GM13977 (cell line): ENCODE data around the gene CADPS.
"Not testable (repeated sequence)": the region's sequence is repeated elsewhere in the genome, so short reads cannot be mapped to it uniquely, and the experiment has no call there.

Experiments used
- DNase-seq: peaks from one replicate; pipeline ENCODE4 v3.0.0; 2012; ENCODE audit warnings: low spot score
- CTCF ChIP-seq: IDR thresholded peaks from 2 replicates; pipeline ENCODE4 v1.5.1; 2012; ENCODE audit warnings: mild to moderate bottlenecking, control low read depth; ENCODE audit not compliant: insufficient read depth; ENCODE audit errors: extremely low read depth, missing control alignments
- in situ Hi-C: fragments of 300-500 bp; cut with MboI; formaldehyde crosslinking; loops from one replicate; pipeline ENCODE4 v1.12.0; 2022; ENCODE audit warnings: low sequenced_read_pairs, low pct_unique_long_range_greater_than_20kb, mixed read lengths, inconsistent platforms; ENCODE audit not compliant: unreplicated experiment

The CADPS gene

GRCh38 chr3:62586356-62586755 is 288.9 kb downstream of the CADPS start:
- no peak for TF ChIP-seq CTCF
- in situ Hi-C loops = no loop called here
- DNase-seq = no peak

DNA sequence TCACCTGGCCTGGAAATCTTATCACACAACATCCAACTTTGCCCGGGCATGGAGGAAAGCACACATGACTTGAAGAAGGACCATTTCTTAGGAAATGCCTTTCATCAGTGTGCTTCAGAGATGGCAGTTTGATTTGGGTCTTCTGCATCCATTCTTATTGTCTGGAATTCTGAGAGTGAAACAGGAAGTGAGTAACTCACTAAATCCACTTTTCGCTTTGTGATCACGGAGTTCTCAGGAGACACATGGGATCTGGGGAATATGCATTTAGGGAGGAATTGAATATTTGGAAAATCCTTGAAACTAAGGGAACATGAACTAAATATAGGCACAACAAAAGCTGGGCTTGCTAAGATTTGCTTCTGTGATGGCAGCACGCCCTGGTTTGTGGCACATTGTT is 289.4 kb downstream of the CADPS start:
- no peak for DNase-seq
- in situ Hi-C loops = no loop called here
- TF ChIP-seq CTCF = no peak

GRCh38 chr3:62584636-62585035 is 290.6 kb downstream of the CADPS start:
- in situ Hi-C loops = no loop called here
- DNase-seq = no peak
- TF ChIP-seq CTCF = no peak

DNA sequence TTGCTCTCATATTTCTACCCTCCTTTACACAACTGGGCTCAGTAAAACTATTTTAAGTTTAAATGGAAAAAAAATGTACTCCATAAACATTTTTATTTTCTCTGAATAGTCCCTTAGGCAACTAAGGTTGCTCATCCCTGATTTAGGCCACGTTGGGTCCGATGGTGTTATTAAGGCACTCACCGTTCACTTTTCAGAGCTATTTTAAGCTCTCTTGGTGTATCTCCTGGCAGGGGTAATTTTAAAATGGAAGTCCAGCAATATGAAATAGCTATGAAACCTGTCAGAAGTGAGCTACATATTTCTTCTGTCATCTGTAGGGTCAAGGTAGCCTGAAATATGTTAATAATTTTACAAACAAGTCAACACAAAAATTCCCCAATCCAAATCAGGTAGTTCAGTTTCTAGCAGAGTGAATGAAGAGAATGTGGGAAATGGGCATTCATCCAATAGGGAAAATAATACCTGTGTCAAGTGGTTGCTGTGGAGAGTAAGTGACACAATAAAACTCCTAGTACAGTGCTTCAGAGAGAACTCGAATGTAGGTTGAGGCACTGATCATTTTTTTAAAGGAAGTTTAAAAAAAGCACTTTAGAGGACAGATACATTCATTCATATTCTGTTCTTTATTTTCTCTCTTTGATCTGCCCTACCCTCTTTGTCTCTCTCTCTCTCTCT is 292.6 kb downstream of the CADPS start:
- DNase-seq = no peak
- TF ChIP-seq CTCF = no peak
- in situ Hi-C loops = no loop called here

DNA sequence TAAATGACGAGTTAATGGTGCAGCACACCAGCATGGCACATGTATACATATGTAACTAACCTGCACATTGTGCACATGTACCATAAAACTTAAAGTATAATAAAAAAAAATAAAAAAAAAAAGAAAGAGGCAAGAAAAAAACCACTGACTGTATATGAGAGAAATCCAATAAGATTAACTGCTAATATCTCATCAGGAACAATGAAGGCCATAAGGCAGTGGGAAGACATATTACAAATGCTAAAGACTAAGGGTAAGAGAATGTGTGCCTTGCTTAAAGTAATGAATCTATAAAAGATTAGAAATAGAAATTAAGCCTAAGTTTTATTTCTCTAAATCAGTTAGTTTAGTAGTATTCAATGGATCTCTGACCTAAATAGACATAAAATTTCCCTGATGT is 294.7 kb downstream of the CADPS start:
- DNase-seq, in situ Hi-C loops: not testable (repeated sequence)

GRCh38 chr3:62577153-62577552 is 298.1 kb downstream of the CADPS start:
- no peak for DNase-seq
- in situ Hi-C loops = no loop called here

More at GRCh38 chr3:62577153-62577552, 298.1 kb downstream of the CADPS start:
- TF ChIP-seq CTCF = no peak
